K562 (cell line): ENCODE data around the gene RNF224. TPM values are rescaled to one million over a fixed set of nuclear protein-coding genes. Genes with fewer than 3 reads are reported as not detected.
A peak's percentile ranks its signal among the peaks of the same experiment; 100 is the strongest.

Experiments used
- ATAC-seq: fragments of 200-7000 bp; cut with Tn5 transposase; 3 replicates; pipeline ENCODE4 v1.9.1; 2020; ENCODE audit warnings: moderate library complexity
- BruUV-seq: library from RNA; stranded (reverse); fragments of 400-500 nt; replicated peaks from 2 replicates; lab custom pipeline; 2021; lab: Mats Ljungman, UMichigan
- CTCF ChIA-PET: fragments of 300-600 bp; formaldehyde crosslinking; extraction: SDS; loops from one replicate; lab custom pipeline; 2021; ENCODE audit warnings: low intra/inter-chr PET ratio; lab: Yijun Ruan, JAX
- POLR2A ChIA-PET: fragments of 300-600, 350-650 bp; sonication (Branson Sonifier 250); formaldehyde crosslinking; extraction: SDS; loops from one replicate; lab custom pipeline; 2021; ENCODE audit warnings: antibody characterized with exemption, inconsistent platforms; lab: Yijun Ruan, JAX
- DNase-seq, 4 experiments: peaks; one replicate each; pipeline versions ENCODE4 v3.0.0 to v3.0.0-alpha.2; 2011 to 2018; ENCODE audit warnings: low spot score in 3 of 4, mixed read lengths in 3 of 4; ENCODE audit errors: extremely low read depth in 1 of 4
- FAIRE-seq: peaks from 2 replicates; lab custom pipeline; 2011; peaks lifted over from hg19 to GRCh38; lab: Jason Lieb, UNC
- H2AFZ ChIP-seq: 2 replicates; pipeline ENCODE4 v1.6.0; 2011; ENCODE audit warnings: low read depth, low read length, control low read depth, inconsistent platforms
- H3K27ac ChIP-seq: fragments of 200-600 bp; 3 replicates; pipeline ENCODE4 v1.8.0; 2011; ENCODE audit warnings: low read depth, mild to moderate bottlenecking, control low read depth, inconsistent platforms, low read length, moderate library complexity, mixed read lengths; ENCODE audit errors: extremely low read depth
- H3K27me3 ChIP-seq, 2 experiments: fragments of 300-600 bp in 1 of 2; 2 replicates in 1 of 2; 3 replicates in 1 of 2; pipeline versions ENCODE4 v1.6.0 to v1.8.0; 2011; ENCODE audit warnings: inconsistent platforms in 2 of 2, low read length in 2 of 2, mild to moderate bottlenecking in 1 of 2, mixed read lengths in 1 of 2, moderate library complexity in 1 of 2; ENCODE audit not compliant: control insufficient read depth in 2 of 2, insufficient read depth in 2 of 2
- H3K36me3 ChIP-seq: fragments of 300-600 bp; 3 replicates; pipeline ENCODE4 v1.8.0; 2011; ENCODE audit warnings: mild to moderate bottlenecking, low read length, inconsistent platforms; ENCODE audit not compliant: control insufficient read depth, insufficient read depth
- H3K4me1 ChIP-seq, 2 experiments: fragments of 200-600 bp in 1 of 2; replicated peaks in 1 of 2; 2 replicates in 1 of 2; 3 replicates in 1 of 2; pipeline versions ENCODE4 v1.5.1 to v1.8.0; 2011; ENCODE audit warnings: inconsistent platforms in 2 of 2, low read length in 2 of 2, mild to moderate bottlenecking in 1 of 2, mixed read lengths in 1 of 2, moderate library complexity in 1 of 2; ENCODE audit not compliant: control insufficient read depth in 2 of 2, insufficient read depth in 2 of 2
- H3K4me2 ChIP-seq: 2 replicates; pipeline ENCODE4 v1.6.1; 2011; ENCODE audit warnings: low read length, control low read depth, inconsistent platforms, mixed read lengths; ENCODE audit not compliant: insufficient read depth
- H3K4me3 ChIP-seq: fragments of 200-600 bp; sonication (generic), shearing (Covaris generic); 2 replicates; pipeline ENCODE4 v1.5.1; 2016; ENCODE audit warnings: control low read depth, inconsistent platforms
- H3K79me2 ChIP-seq: fragments of 200-600 bp; 3 replicates; pipeline ENCODE4 v1.8.0; 2011; ENCODE audit warnings: low read length, inconsistent platforms; ENCODE audit not compliant: control insufficient read depth, insufficient read depth
- H3K9ac ChIP-seq, 2 experiments: 2 replicates each; pipeline versions ENCODE4 v1.6.0 to v1.6.1; 2011; ENCODE audit warnings: low read depth in 2 of 2, low read length in 2 of 2, control low read depth in 1 of 2, inconsistent platforms in 1 of 2, mild to moderate bottlenecking in 1 of 2, mixed read lengths in 1 of 2; ENCODE audit not compliant: insufficient read depth in 1 of 2
- H3K9me1 ChIP-seq: one replicate; pipeline ENCODE4 v1.6.0; 2011; ENCODE audit warnings: inconsistent platforms, mild to moderate bottlenecking, low read length, moderate library complexity; ENCODE audit not compliant: control insufficient read depth, insufficient read depth
- H3K9me3 ChIP-seq: replicated peaks from 2 replicates; pipeline ENCODE4 v1.5.1; 2011; ENCODE audit warnings: low read depth, low read length, inconsistent platforms; ENCODE audit not compliant: control insufficient read depth, insufficient read depth
- H4K20me1 ChIP-seq: replicated peaks from 2 replicates; pipeline ENCODE4 v1.6.1; 2011; ENCODE audit warnings: low read length, inconsistent platforms, mixed read lengths; ENCODE audit not compliant: control insufficient read depth, insufficient read depth
- ARID4B ChIP-seq: sonication (generic); formaldehyde crosslinking; IDR thresholded peaks from 2 replicates; pipeline ENCODE4 v1.8.0; 2022; ENCODE audit warnings: mild to moderate bottlenecking, missing genetic modification reagents
- DPF2 ChIP-seq: fragments of 450-650 bp; IDR thresholded peaks from 2 replicates; pipeline ENCODE4 v1.6.1; 2016
- ESRRB ChIP-seq: fragments of 250-450 bp; sonication (Bioruptor Pico); IDR thresholded peaks from 2 replicates; pipeline ENCODE4 v1.5.0; 2020; ENCODE audit warnings: mild to moderate bottlenecking, moderate library complexity, borderline replicate concordance
- ETV5 ChIP-seq: sonication (generic); formaldehyde crosslinking; IDR thresholded peaks from 2 replicates; pipeline ENCODE4 v1.4.0; 2020; ENCODE audit warnings: low read depth, mild to moderate bottlenecking, missing genetic modification reagents
- MECOM ChIP-seq: fragments of 250-450 bp; sonication (Bioruptor Pico); IDR thresholded peaks from 2 replicates; pipeline ENCODE4 v1.8.0; 2022; ENCODE audit warnings: inconsistent platforms
- PHF20 ChIP-seq: fragments of 450-650 bp; IDR thresholded peaks from 2 replicates; pipeline ENCODE4 v1.6.1; 2018; ENCODE audit not compliant: partially characterized antibody
- SMAD2 ChIP-seq: fragments of 150-350 bp; IDR thresholded peaks from 2 replicates; pipeline ENCODE4 v1.6.1; 2014; ENCODE audit warnings: low read depth, mild to moderate bottlenecking, low read length
- STAT6 ChIP-seq: sonication (generic); formaldehyde crosslinking; IDR thresholded peaks from 2 replicates; pipeline ENCODE4 v1.8.1; 2023; ENCODE audit warnings: mild to moderate bottlenecking, missing genetic modification reagents
- ZFX ChIP-seq: sonication (generic); formaldehyde crosslinking; IDR thresholded peaks from 2 replicates; pipeline ENCODE4 v1.8.0; 2022; ENCODE audit warnings: mild to moderate bottlenecking, missing genetic modification reagents, moderate library complexity
- ZNF239 ChIP-seq: fragments of 250-450 bp; sonication (Bioruptor Pico); IDR thresholded peaks from 2 replicates; pipeline ENCODE4 v1.4.0; 2020; ENCODE audit warnings: mild to moderate bottlenecking
- ZNF778 ChIP-seq: fragments of 450-650 bp; formaldehyde crosslinking; IDR thresholded peaks from 2 replicates; pipeline ENCODE4 v1.4.0; 2020; ENCODE audit warnings: mild to moderate bottlenecking, moderate library complexity
- WGBS: fragments of 100-300 bp; shearing (Covaris generic); methylation state at CpG from one replicate; pipeline ENCODE4 v1.1.6; 2016; ENCODE audit warnings: low coverage, mixed read lengths; ENCODE audit not compliant: insufficient coverage; ENCODE audit errors: missing lambda C conversion rate; 5-methylcytosine and 5-hydroxymethylcytosine counted together
- in situ Hi-C: fragments of 300-500 bp; cut with MboI; formaldehyde crosslinking; loops from 4 replicates; pipeline ENCODE4 v1.15.0; 2018; ENCODE audit warnings: inconsistent platforms, mixed read lengths
- intact Hi-C: fragments of 100-400 bp; cut with micrococcal nuclease; formaldehyde crosslinking; loops from 2 replicates; pipeline ENCODE4 v1.14.2; 2022
- polyA plus RNA-seq, 8 experiments: library from polyadenylated mRNA; depleted of rRNA in 4 of 8; stranded (reverse) in 5 of 8; unstranded in 3 of 8; fragments of >200 nt; fragmentation: Nextera tagmentation in 2 of 8; fragmentation: Illumina TruSeq in 1 of 8; extraction: Ambion mirVana in 2 of 8; extraction: Trizol in 1 of 8; gene quantifications; 2 replicates each; pipeline versions ENCODE4 v1.2.1 to v1.2.3, GENCODE V29; 2011 to 2014; ENCODE audit warnings: inconsistent platforms in 1 of 8, missing spikeins in 1 of 8
- total RNA-seq, 7 experiments: library from RNA; depleted of rRNA in 6 of 7; stranded (reverse); fragments of >200 nt in 6 of 7; fragmentation: Illumina TruSeq in 2 of 7; extraction: Trizol in 2 of 7; gene quantifications; 2 replicates each; pipeline versions ENCODE4 v1.2.1 to v1.2.3, GENCODE V29; 2011 to 2021; ENCODE audit warnings: low replicate concordance in 1 of 7

Gene RNF224
- total and polyA plus RNA-seq, 9 of the 15 experiments (the other 6 are each of a cell fraction or from before 2014, with no cell fraction given) = not detected

- no TSS peak for BruUV-seq
- Histone ChIP-seq H3K79me2 (peaks cover 27% of the 10 kb centered on the region), H3K27me3 (no peaks in the 10 kb centered on the region), H3K4me2 (no peak overlapping the region), H3K9me3 (no peaks in the 10 kb centered on the region), H3K36me3 (peaks cover 50% of the 10 kb centered on the region; the same call in 1 of the 3 replicates), H3K4me3 (no peak overlapping the region), H4K20me1 (no peaks in the 10 kb centered on the region), H3K27ac (peak overlapping the region; percentile 98; the same call in 1 of the 3 replicates), H2AFZ (no peak overlapping the region), H3K9ac (peak overlapping the region in 1 of 2 experiments; percentile 91; a peak in 2 of 4 replicates), H3K4me1 (peaks cover 17 to 92% of the 10 kb centered on the region in 2 experiments), H3K9me1 (no peaks in the 10 kb centered on the region)
- ChIA-PET CTCF (no interaction called here), POLR2A (interaction anchor here (1.0 kb wide), 1 partner anchor 24 kb away, joined by 3 read pairs; no protein-coding TSS in a partner anchor)
- DNase-seq (no peak), FAIRE-seq (no peak), ATAC-seq (no peak)
- WGBS = 92% methylated on average over 9 of the region's 10 CpGs
- in situ Hi-C loops = no loop called here
- intact Hi-C loops = no loop called here
- TF ChIP-seq ARID4B (CRISPR knock-in tag) (no peak), STAT6 (CRISPR knock-in tag) (no peak), ZNF239 (CRISPR knock-in tag) (no peak), DPF2 (no peak), ESRRB (no peak), ETV5 (no peak), ZFX (CRISPR knock-in tag) (no peak), ZNF778 (CRISPR knock-in tag) (no peak), PHF20 (no peak), SMAD2 (no peak), MECOM (no peak)
Observed at GRCh38 chr9:137275203-137275587, 47.9 kb downstream of the RNF224 start.
